ENCODE results near the gene SIK2. TPM values are rescaled to one million over a fixed set of nuclear protein-coding genes. Genes with fewer than 3 reads are reported as not detected.

The SIK2 gene
- total and polyA plus RNA-seq, 9 of the 15 experiments (the other 6 are each of a cell fraction or from before 2014, with no cell fraction given): 0.74 to 11.6 (median 3.8) TPM

GRCh38 chr11:111722501-111722900 lies 120.3 kb downstream of the SIK2 start:
- Histone ChIP-seq H3K4me2 (ENCODE audit: insufficient read depth, low read length) (no peak overlapping the region), H3K4me3 (no peak overlapping the region), H3K79me2 (ENCODE audit: control insufficient read depth, insufficient read depth, low read length) (no peaks in the 10 kb centered on the region), H3K9ac (ENCODE audit: insufficient read depth in 1 of 2, low read depth in 2 of 2, low read length in 2 of 2) (no peak overlapping the region), H3K27ac (ENCODE audit: extremely low read depth, low read depth, low read length) (no peak overlapping the region; the same call in 2 of the 3 replicates), H3K27me3 (ENCODE audit: control insufficient read depth in 2 of 2, insufficient read depth in 2 of 2, low read length in 2 of 2) (no peaks in the 10 kb centered on the region), H3K4me1 (replicated peaks in 1 of 2; ENCODE audit: control insufficient read depth in 2 of 2, insufficient read depth in 2 of 2, low read length in 2 of 2) (no peaks in the 10 kb centered on the region), H4K20me1 (replicated peaks; ENCODE audit: control insufficient read depth, insufficient read depth, low read length) (0 out of 2 replicates have a peak, but pooled peaks cover 3% of the 10 kb centered on the region), H3K9me1 (ENCODE audit: control insufficient read depth, insufficient read depth, low read length) (no peaks in the 10 kb centered on the region), H2AFZ (ENCODE audit: low read depth, low read length) (no peak overlapping the region), H3K36me3 (ENCODE audit: control insufficient read depth, insufficient read depth, low read length) (peaks cover 81% of the 10 kb centered on the region; the same call in 2 of the 3 replicates), H3K9me3 (replicated peaks; ENCODE audit: control insufficient read depth, insufficient read depth, low read depth, low read length) (no peaks in the 10 kb centered on the region)
- DNase-seq (ENCODE audit: extremely low read depth in 1 of 4, low spot score in 3 of 4) (no peak), ATAC-seq (no peak), FAIRE-seq (no peak)
- POLR2A ChIA-PET: interaction anchor here (0.6 to 0.7 kb wide), 2 partner anchors 37 to 176 kb away, joined by 3 to 6 read pairs; no protein-coding TSS in a partner anchor
- BruUV-seq (replicated peaks): no TSS peak
- in situ Hi-C loops (cut with MboI): no loop called here
- CTCF ChIA-PET (ENCODE audit: low intra/inter-chr PET ratio): no interaction called here
- 75% methylated on average over 8 of the region's 8 CpGs for WGBS (ENCODE audit: insufficient coverage, low coverage, missing lambda C conversion rate)
- intact Hi-C loops (cut with micrococcal nuclease): no loop called here
- TF ChIP-seq ILF3 (IDR thresholded peaks at IDR 0.05; ENCODE audit: borderline replicate concordance) (no peak), CEBPZ (IDR thresholded peaks at IDR 0.05; ENCODE audit: borderline replicate concordance, low read depth, low read length) (no peak), HSF4 (CRISPR knock-in tag; IDR thresholded peaks at IDR 0.05; ENCODE audit: borderline replicate concordance) (no peak), HES1 (IDR thresholded peaks at IDR 0.05; ENCODE audit: low read depth) (no peak), LEF1 (IDR thresholded peaks at IDR 0.05) (no peak), ZNF780A (CRISPR knock-in tag; IDR thresholded peaks at IDR 0.05) (no peak), XRCC5 (IDR thresholded peaks at IDR 0.05; ENCODE audit: low read depth, low read length) (no peak), TCF7L2 (IDR thresholded peaks at IDR 0.05; ENCODE audit: low read depth, low read length) (no peak), WHSC1 (IDR thresholded peaks at IDR 0.05; ENCODE audit: low read length) (no peak), THRA (IDR thresholded peaks at IDR 0.05) (no peak), PHB (CRISPR knock-in tag; IDR thresholded peaks at IDR 0.05) (no peak), SRF (CRISPR knock-in tag; IDR thresholded peaks at IDR 0.05) (no peak), E2F5 (CRISPR knock-in tag; IDR thresholded peaks at IDR 0.05) (no peak), ZKSCAN3 (CRISPR knock-in tag; IDR thresholded peaks at IDR 0.05) (no peak), CREM (IDR thresholded peaks at IDR 0.05; ENCODE audit: low read depth) (no peak), SNAPC5 (CRISPR knock-in tag; IDR thresholded peaks at IDR 0.05) (no peak), ZNF316 (IDR thresholded peaks at IDR 0.05) (no peak), TOE1 (IDR thresholded peaks at IDR 0.05; ENCODE audit: borderline replicate concordance) (no peak), TOE1 (CRISPR knock-in tag; IDR thresholded peaks at IDR 0.05; ENCODE audit: borderline replicate concordance, low read depth) (no peak)
